Neural cell (in vitro differentiated cells): Measurements from ENCODE around the gene ZNF132. TPM values are rescaled to one million over a fixed set of nuclear protein-coding genes. Genes with fewer than 3 reads are reported as not detected.
"Not testable (repeated sequence)": the region's sequence is repeated elsewhere in the genome, so short reads cannot be mapped to it uniquely, and the experiment has no call there.

Experiments used
- H2AFZ ChIP-seq: fragments of 200-600, 300-800 bp; sonication (generic), shearing (Covaris generic); 2 replicates; pipeline ENCODE4 v1.6.0; 2014; ENCODE audit warnings: low read depth, mild to moderate bottlenecking, antibody characterized with exemption, low read length, moderate library complexity
- H3F3A ChIP-seq: fragments of 200-600 bp; shearing (Covaris generic); 2 replicates; pipeline ENCODE4 v1.6.1; 2016; ENCODE audit warnings: mild to moderate bottlenecking, moderate library complexity, mixed read lengths, antibody characterized with exemption, low read length; ENCODE audit not compliant: insufficient read depth, poor library complexity, severe bottlenecking
- H3K27ac ChIP-seq: fragments of 200-600, 300-800 bp; sonication (generic), shearing (Covaris generic); 2 replicates; pipeline ENCODE4 v1.5.1; 2014; ENCODE audit warnings: mild to moderate bottlenecking, low read length, moderate library complexity
- H3K27me3 ChIP-seq: fragments of 300-800, 200-600 bp; sonication (generic), shearing (Covaris generic); 2 replicates; pipeline ENCODE4 v1.6.0; 2014; ENCODE audit warnings: mild to moderate bottlenecking, low read depth, low read length, moderate library complexity; ENCODE audit not compliant: insufficient read depth
- H3K36me3 ChIP-seq: fragments of 300-800, 200-600 bp; sonication (generic), shearing (Covaris generic); 2 replicates; pipeline ENCODE4 v1.5.1; 2014; ENCODE audit warnings: mild to moderate bottlenecking, antibody characterized with exemption, low read length, moderate library complexity; ENCODE audit not compliant: insufficient read depth
- H3K4me2 ChIP-seq: fragments of 300-800, 200-600 bp; sonication (generic), shearing (Covaris generic); 2 replicates; pipeline ENCODE4 v1.6.0; 2014; ENCODE audit warnings: mild to moderate bottlenecking, low read length
- H3K4me3 ChIP-seq: fragments of 300-800, 200-600 bp; sonication (generic), shearing (Covaris generic); 2 replicates; pipeline ENCODE4 v1.5.1; 2014; ENCODE audit warnings: mild to moderate bottlenecking, low read length, moderate library complexity
- H3K79me2 ChIP-seq: fragments of 200-600 bp; shearing (Covaris generic); replicated peaks from 2 replicates; pipeline ENCODE4 v1.6.0; 2014; ENCODE audit warnings: mild to moderate bottlenecking, low read length, moderate library complexity; ENCODE audit not compliant: insufficient read depth
- H3K9ac ChIP-seq: fragments of 300-800, 200-600 bp; sonication (generic), shearing (Covaris generic); 2 replicates; pipeline ENCODE4 v1.6.1; 2016; ENCODE audit warnings: mild to moderate bottlenecking, low read length, mixed read lengths
- H3K9me2 ChIP-seq: fragments of 200-600 bp; shearing (Covaris generic); 2 replicates; pipeline ENCODE4 v1.6.1; 2016; ENCODE audit warnings: mild to moderate bottlenecking, low read length, mixed read lengths; ENCODE audit not compliant: insufficient read depth
- H3K9me3 ChIP-seq: fragments of 200-600, 300-800 bp; sonication (generic), shearing (Covaris generic); 2 replicates; pipeline ENCODE4 v1.6.1; 2016; ENCODE audit warnings: mild to moderate bottlenecking, mixed run types, low read length, moderate library complexity, mixed read lengths
- H4K20me1 ChIP-seq: fragments of 200-600 bp; shearing (Covaris generic); 2 replicates; pipeline ENCODE4 v1.6.1; 2016; ENCODE audit warnings: mild to moderate bottlenecking, mixed run types; ENCODE audit not compliant: insufficient read depth
- CTCF ChIP-seq: fragments of 450-650 bp; IDR thresholded peaks from 2 replicates; pipeline ENCODE4 v1.5.1; 2014; ENCODE audit warnings: antibody characterized with exemption, mild to moderate bottlenecking, moderate library complexity; ENCODE audit not compliant: poor library complexity, severe bottlenecking
- EP300 ChIP-seq: fragments of 450-650 bp; conservative IDR thresholded peaks from 2 replicates; pipeline ENCODE4 v1.6.1; 2014; ENCODE audit warnings: antibody characterized with exemption, mild to moderate bottlenecking, moderate library complexity; ENCODE audit not compliant: poor library complexity, severe bottlenecking
- EZH2 ChIP-seq: fragments of 200-600, 300-800 bp; shearing (Covaris generic), sonication (generic); IDR thresholded peaks from 2 replicates; pipeline ENCODE4 v1.6.1; 2014; ENCODE audit warnings: antibody characterized with exemption, low read length, borderline replicate concordance, mild to moderate bottlenecking; ENCODE audit not compliant: insufficient read depth, poor library complexity, severe bottlenecking
- MXI1 ChIP-seq: fragments of 450-650 bp; conservative IDR thresholded peaks from 2 replicates; pipeline ENCODE4 v1.6.1; 2014; ENCODE audit warnings: antibody characterized with exemption, mild to moderate bottlenecking; ENCODE audit not compliant: poor library complexity, severe bottlenecking
- POLR2AphosphoS5 ChIP-seq: IDR thresholded peaks from 2 replicates; pipeline ENCODE4 v1.6.1; 2012
- RAD21 ChIP-seq: fragments of 450-650 bp; conservative IDR thresholded peaks from 2 replicates; pipeline ENCODE4 v1.6.1; 2014; ENCODE audit warnings: antibody characterized with exemption, mild to moderate bottlenecking, moderate library complexity
- REST ChIP-seq: IDR thresholded peaks from 2 replicates; pipeline ENCODE4 v1.6.1; 2012; ENCODE audit warnings: borderline replicate concordance
- TAF1 ChIP-seq: IDR thresholded peaks from 2 replicates; pipeline ENCODE4 v1.6.1; 2012; ENCODE audit warnings: low read depth
- polyA minus RNA-seq: library from RNA; depleted of rRNA, polyadenylated mRNA; stranded (reverse); fragments of >200 nt; gene quantifications from 2 replicates; pipeline ENCODE4 v1.2.3, GENCODE V29; 2014
- polyA plus RNA-seq: library from polyadenylated mRNA; depleted of rRNA; stranded (reverse); fragments of >200 nt; gene quantifications from 2 replicates; pipeline ENCODE4 v1.2.3, GENCODE V29; 2014

The ZNF132 gene
- polyA plus RNA-seq: 0.77 and 1.0 TPM in 2 replicates
- polyA minus RNA-seq: 14.1 and 15.6 TPM in 2 replicates

GRCh38 chr19:58439576-58440554 lies at the start of gene ZNF132:
TSS of gene ZNF132 (minus strand) at chr19:58440153. CDS start at chr19:58439821, 332 bp downstream.
- Histone ChIP-seq H3K27ac (peak within 1 kb of the TSS; percentile 79), H3F3A (no peaks in the 10 kb centered on the region), H3K9ac (peak within 1 kb of the TSS; percentile 81), H3K27me3 (no peaks in the 10 kb centered on the region), H2AFZ (peak within 1 kb of the TSS; percentile 67), H4K20me1 (no peaks in the 10 kb centered on the region), H3K9me2 (no peaks in the 10 kb centered on the region), H3K9me3 (peaks cover 2% of the 10 kb centered on the region), H3K4me3 (peak within 1 kb of the TSS; percentile 76), H3K79me2 (peaks cover 10% of the 10 kb centered on the region), H3K4me2 (peak within 1 kb of the TSS; percentile 68), H3K36me3 (peaks cover 4% of the 10 kb centered on the region)
- TF ChIP-seq EZH2: no peak
- TF ChIP-seq TAF1: peak; percentile 59
- TF ChIP-seq MXI1: peak; percentile 70
- peak; percentile 43 for TF ChIP-seq REST
- peak; percentile 75 for TF ChIP-seq EP300
- TF ChIP-seq POLR2AphosphoS5: peak; percentile 75
- TF ChIP-seq RAD21: no peak
- TF ChIP-seq CTCF: no peak

GRCh38 chr19:58484349-58484748 lies 44.4 kb upstream of the ZNF132 start:
- H3K27me3 ChIP-seq, H4K20me1 ChIP-seq, H3K9ac ChIP-seq, H2AFZ ChIP-seq, H3K27ac ChIP-seq, H3K4me2 ChIP-seq, H3K36me3 ChIP-seq, H3F3A ChIP-seq, H3K9me2 ChIP-seq, H3K4me3 ChIP-seq, H3K9me3 ChIP-seq, H3K79me2 ChIP-seq: not testable (repeated sequence)
